Heart left ventricle (tissue), 13 donors: ENCODE results near the gene PREX1.

Experiments used
- POLR2A ChIP-seq, 2 donors: fragments of 450-650 bp; IDR thresholded peaks; one replicate each; pipeline ENCODE4 v1.6.1; 2017; ENCODE audit warnings: antibody characterized with exemption in 2 of 2, mild to moderate bottlenecking in 2 of 2, moderate library complexity in 2 of 2
- TF ChIP-seq, protein P1 (sequence below), 12 donors: fragments of 200-600 bp; sonication (generic) in 4 of 12; IDR thresholded peaks; one replicate each; pipeline versions ENCODE4 v1.5.0 to v1.8.0; 2018 to 2022; ENCODE audit warnings: antibody characterized with exemption in 12 of 12, mild to moderate bottlenecking in 5 of 12
- donor health status: ischemic (EF 13 %, LVEDD 7.1; RV severe dilation, severe dysfunction).
- donor health status: DM: no; HTN: yes; CAD: no.
- donor health status: DM: no; HTN: no; CAD: no.
- donor health status: ischemic (EF 25% LVEDD 6.9; RV normal size, moderate dysfunction).
- donor health status: ischemic (EF 25% LVEDD 5.7; RV mildly dilated, moderate dysfunction).
- donor health status: ischemic (EF 35%, LVEDD 5.7; RV mildly dilated, moderate dysfunction).
- donor health status: nonischemic (EF 11% LVEDD 7.7; RV severe dilation, severe dysfunction).
- donor health status: DM: yes; HTN: yes; CAD: no.
- donor health status: PGD.
- donor health status: ischemic (EF 29% LVEDD 5.4; RV normal size, mild dysfunction).
- donor health status: nonischemic (EF 23%, LVEDD 6.1; RV moderate dilation, normal function).

DNA sequence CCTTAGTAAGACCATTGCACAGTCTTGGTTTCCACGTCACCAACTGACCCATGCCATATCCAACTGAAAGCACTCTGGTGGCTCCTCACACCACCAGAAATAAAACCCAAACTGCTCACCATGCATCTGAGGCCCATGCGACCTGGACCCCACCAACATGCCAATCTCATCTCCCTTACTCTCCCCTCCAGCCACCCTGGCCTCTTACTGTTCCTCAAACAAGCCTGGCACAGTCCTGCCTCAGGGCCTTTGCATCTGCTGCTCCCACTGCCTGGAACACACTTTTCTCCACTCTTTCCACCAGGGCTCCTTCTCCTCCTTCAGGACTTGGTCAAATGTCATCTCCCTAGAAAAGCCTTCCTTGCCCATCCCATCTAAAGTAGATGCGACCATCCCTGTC, 8.7 kb downstream of the PREX1 start:
- TF ChIP-seq, protein P1, sequence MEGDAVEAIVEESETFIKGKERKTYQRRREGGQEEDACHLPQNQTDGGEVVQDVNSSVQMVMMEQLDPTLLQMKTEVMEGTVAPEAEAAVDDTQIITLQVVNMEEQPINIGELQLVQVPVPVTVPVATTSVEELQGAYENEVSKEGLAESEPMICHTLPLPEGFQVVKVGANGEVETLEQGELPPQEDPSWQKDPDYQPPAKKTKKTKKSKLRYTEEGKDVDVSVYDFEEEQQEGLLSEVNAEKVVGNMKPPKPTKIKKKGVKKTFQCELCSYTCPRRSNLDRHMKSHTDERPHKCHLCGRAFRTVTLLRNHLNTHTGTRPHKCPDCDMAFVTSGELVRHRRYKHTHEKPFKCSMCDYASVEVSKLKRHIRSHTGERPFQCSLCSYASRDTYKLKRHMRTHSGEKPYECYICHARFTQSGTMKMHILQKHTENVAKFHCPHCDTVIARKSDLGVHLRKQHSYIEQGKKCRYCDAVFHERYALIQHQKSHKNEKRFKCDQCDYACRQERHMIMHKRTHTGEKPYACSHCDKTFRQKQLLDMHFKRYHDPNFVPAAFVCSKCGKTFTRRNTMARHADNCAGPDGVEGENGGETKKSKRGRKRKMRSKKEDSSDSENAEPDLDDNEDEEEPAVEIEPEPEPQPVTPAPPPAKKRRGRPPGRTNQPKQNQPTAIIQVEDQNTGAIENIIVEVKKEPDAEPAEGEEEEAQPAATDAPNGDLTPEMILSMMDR (IDR thresholded peaks at IDR 0.05) = no peak
- TF ChIP-seq POLR2A (IDR thresholded peaks at IDR 0.05) = no peak
